OCI-LY3 (cell line): Measurements from ENCODE around the gene LENEP.

ENCODE experiments used
- H2AFZ ChIP-seq: fragments of 200-600, 300-600 bp; shearing (Covaris generic); 2 replicates; pipeline ENCODE4 v1.6.0; 2014; ENCODE audit warnings: antibody characterized with exemption, low read depth, low read length
- H3K27ac ChIP-seq: fragments of 200-600, 300-600 bp; sonication (generic); 2 replicates; pipeline ENCODE4 v1.5.1; 2014; ENCODE audit warnings: mild to moderate bottlenecking, low read length, moderate library complexity, mixed read lengths
- H3K27me3 ChIP-seq: fragments of 200-600, 300-600 bp; sonication (generic); 2 replicates; pipeline ENCODE4 v1.6.1; 2014; ENCODE audit warnings: low read depth, low read length, mixed read lengths
- H3K36me3 ChIP-seq: fragments of 200-600, 300-600 bp; sonication (generic); replicated peaks from 2 replicates; pipeline ENCODE3; 2014; ENCODE audit warnings: low read depth, low read length, mixed read lengths
- H3K4me1 ChIP-seq: fragments of 300-600, 200-600 bp; sonication (generic); 2 replicates; pipeline ENCODE4 v1.6.1; 2014; ENCODE audit warnings: low read length, mixed read lengths
- H3K4me2 ChIP-seq: fragments of 200-600, 300-600 bp; sonication (generic); 2 replicates; pipeline ENCODE4 v1.6.1; 2014; ENCODE audit warnings: low read length, mixed read lengths
- H3K4me3 ChIP-seq: fragments of 300-600, 200-600 bp; sonication (generic); 2 replicates; pipeline ENCODE4 v1.5.1; 2014; ENCODE audit warnings: antibody characterized with exemption, mild to moderate bottlenecking, low read length, moderate library complexity
- H3K79me2 ChIP-seq: fragments of 300-600, 200-600 bp; shearing (Covaris generic); 2 replicates; pipeline ENCODE4 v1.6.1; 2014; ENCODE audit warnings: mild to moderate bottlenecking, low read length, mixed read lengths
- H3K9ac ChIP-seq: fragments of 300-600, 200-600 bp; shearing (Covaris generic); 2 replicates; pipeline ENCODE4 v1.6.0; 2014; ENCODE audit warnings: mild to moderate bottlenecking, low read length, moderate library complexity
- H3K9me3 ChIP-seq: fragments of 200-600, 300-600 bp; shearing (Covaris generic); 2 replicates; pipeline ENCODE4 v1.6.1; 2014; ENCODE audit warnings: low read length, mixed read lengths; ENCODE audit not compliant: insufficient read depth
- H4K20me1 ChIP-seq: fragments of 200-600, 300-600 bp; sonication (generic); 2 replicates; pipeline ENCODE4 v1.6.1; 2016; ENCODE audit warnings: low read length, mixed read lengths; ENCODE audit not compliant: insufficient read depth
- EZH2phosphoT487 ChIP-seq: fragments of 200-600 bp; shearing (Covaris generic); IDR thresholded peaks from 2 replicates; pipeline ENCODE4 v1.6.1; 2018; ENCODE audit warnings: antibody characterized with exemption, mixed run types, low read depth
- TF ChIP-seq, protein P1 (sequence below): fragments of 200-600, 300-600 bp; sonication (generic); IDR thresholded peaks from 2 replicates; pipeline ENCODE4 v1.5.1; 2014; ENCODE audit warnings: antibody characterized with exemption, low read length, low read depth

LENEP gene

DNA sequence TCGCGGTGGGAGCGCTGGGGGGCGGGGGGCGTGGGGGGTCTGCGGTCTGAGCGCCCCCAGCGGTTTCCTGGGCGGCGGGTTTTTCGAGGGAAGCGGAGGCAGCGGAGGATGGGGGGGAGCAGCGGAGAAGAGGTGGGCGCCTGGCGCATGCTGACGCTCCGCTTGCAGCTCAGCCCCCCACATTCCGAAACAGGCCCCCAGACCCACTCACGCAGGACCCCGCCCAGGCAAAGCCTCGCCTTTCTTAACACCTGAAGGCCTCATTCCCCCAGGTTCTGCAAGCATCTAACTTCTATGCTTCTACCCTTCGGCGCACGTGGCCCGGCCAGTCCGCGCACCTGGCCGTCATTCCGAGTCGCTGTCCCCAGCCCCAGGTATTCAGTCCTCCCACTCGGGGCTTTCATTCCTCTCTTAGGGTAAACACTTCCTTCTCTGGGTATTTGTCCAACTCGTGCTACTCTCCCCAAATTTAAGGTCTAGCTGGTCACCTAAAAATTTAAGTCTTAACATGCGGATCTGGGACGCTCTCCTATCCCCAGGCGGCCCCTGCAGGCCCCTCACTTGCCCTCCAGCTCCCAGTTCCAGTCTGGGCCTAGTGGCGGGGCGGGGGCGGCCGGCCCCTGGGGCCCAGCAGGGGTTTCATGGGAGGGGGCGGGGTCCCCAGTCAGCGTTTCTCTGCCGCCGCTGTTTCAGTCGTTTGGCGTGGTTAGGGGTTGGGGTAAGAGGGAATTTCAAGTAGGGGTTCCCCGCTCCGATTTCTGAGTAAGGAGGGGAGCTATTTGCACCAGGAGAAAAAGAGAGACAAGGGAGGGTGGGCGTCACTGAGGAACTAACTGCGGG is 6.4 kb downstream of the LENEP start:
- peaks cover 2% of the 10 kb centered on the region for H3K36me3 ChIP-seq
- peak overlapping the region; percentile 95 for H3K27ac ChIP-seq
- H3K4me3 ChIP-seq = peak overlapping the region; percentile 84
- H3K4me1 ChIP-seq = peaks cover 35% of the 10 kb centered on the region
- H2AFZ ChIP-seq = no peak overlapping the region
- no peaks in the 10 kb centered on the region for H3K27me3 ChIP-seq
- TF ChIP-seq, protein P1, sequence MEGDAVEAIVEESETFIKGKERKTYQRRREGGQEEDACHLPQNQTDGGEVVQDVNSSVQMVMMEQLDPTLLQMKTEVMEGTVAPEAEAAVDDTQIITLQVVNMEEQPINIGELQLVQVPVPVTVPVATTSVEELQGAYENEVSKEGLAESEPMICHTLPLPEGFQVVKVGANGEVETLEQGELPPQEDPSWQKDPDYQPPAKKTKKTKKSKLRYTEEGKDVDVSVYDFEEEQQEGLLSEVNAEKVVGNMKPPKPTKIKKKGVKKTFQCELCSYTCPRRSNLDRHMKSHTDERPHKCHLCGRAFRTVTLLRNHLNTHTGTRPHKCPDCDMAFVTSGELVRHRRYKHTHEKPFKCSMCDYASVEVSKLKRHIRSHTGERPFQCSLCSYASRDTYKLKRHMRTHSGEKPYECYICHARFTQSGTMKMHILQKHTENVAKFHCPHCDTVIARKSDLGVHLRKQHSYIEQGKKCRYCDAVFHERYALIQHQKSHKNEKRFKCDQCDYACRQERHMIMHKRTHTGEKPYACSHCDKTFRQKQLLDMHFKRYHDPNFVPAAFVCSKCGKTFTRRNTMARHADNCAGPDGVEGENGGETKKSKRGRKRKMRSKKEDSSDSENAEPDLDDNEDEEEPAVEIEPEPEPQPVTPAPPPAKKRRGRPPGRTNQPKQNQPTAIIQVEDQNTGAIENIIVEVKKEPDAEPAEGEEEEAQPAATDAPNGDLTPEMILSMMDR = no peak
- TF ChIP-seq EZH2phosphoT487 = no peak
- H3K9me3 ChIP-seq = no peaks in the 10 kb centered on the region
- H3K9ac ChIP-seq = peak overlapping the region; percentile 89
- peaks cover 22% of the 10 kb centered on the region for H3K79me2 ChIP-seq
- H4K20me1 ChIP-seq = no peaks in the 10 kb centered on the region
- peak overlapping the region; percentile 82 for H3K4me2 ChIP-seq

DNA sequence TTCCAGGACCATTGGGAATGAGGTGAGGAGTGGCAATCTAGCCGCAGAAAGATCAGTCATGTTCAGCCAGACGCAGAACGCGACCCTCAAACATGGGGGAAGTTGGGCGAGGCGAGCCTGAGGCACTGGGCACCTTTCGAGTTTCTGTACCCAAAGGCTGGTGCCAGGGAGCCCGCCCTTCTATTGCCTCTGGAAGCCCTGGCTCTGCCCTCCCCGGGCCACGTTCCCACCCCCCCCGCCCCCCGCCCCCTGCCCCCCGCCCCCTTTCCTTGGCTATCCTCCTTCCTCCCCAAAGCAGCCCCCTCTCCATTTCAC is 7.0 kb downstream of the LENEP start:
- H3K27ac ChIP-seq = peak overlapping the region; percentile 95
- H3K4me1 ChIP-seq = peaks cover 41% of the 10 kb centered on the region
- H3K4me3 ChIP-seq = peak overlapping the region; percentile 84
- no peaks in the 10 kb centered on the region for H4K20me1 ChIP-seq
- H3K9ac ChIP-seq = peak overlapping the region; percentile 89
- no peak overlapping the region for H2AFZ ChIP-seq
- H3K4me2 ChIP-seq = peak overlapping the region; percentile 82
- H3K9me3 ChIP-seq = no peaks in the 10 kb centered on the region
- TF ChIP-seq EZH2phosphoT487 = no peak
- TF ChIP-seq, protein P1 = no peak
- peaks cover 28% of the 10 kb centered on the region for H3K79me2 ChIP-seq
- H3K27me3 ChIP-seq = no peaks in the 10 kb centered on the region
- H3K36me3 ChIP-seq = peaks cover 2% of the 10 kb centered on the region

DNA sequence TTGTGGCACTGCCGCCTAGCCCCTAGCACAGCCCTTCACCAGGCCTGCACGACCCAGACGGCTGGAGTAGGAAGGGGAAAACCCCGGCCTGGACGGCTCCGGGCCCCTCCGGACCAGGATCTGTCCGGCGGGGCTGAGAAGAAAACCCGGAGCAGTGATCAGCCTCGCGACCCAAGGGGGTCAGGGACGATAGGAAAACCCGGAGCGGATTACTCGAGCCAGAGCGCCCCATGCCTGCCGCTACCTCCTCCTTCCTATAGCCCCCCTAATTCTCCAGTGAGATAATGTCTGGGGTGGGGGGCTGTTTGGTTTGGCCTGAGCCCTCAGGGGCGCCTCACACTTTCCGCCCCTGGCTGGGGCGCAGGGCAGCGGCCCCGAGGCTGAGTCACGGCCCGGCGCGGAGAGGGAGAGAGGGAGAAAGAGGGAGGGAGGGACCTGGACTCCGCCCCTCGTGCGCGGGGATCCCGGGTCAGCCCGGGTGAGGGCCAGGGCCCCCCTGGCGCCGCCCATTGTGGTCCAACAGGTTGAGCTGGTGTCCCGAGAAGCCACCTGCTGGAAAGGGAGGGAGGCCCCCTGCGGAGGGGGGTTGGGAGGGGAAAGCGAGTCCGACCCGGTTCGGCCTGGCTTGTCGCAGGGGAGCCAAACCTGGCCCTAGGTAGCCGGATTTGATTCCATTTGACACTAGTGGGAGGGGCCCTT is 7.5 kb downstream of the LENEP start:
- Histone ChIP-seq H3K4me1 (peaks cover 44% of the 10 kb centered on the region), H3K4me3 (peak overlapping the region; percentile 84), H3K27me3 (no peaks in the 10 kb centered on the region), H3K27ac (peak overlapping the region; percentile 95), H3K9ac (peak overlapping the region; percentile 89), H4K20me1 (no peaks in the 10 kb centered on the region), H3K4me2 (peak overlapping the region; percentile 82), H3K79me2 (peaks cover 33% of the 10 kb centered on the region), H2AFZ (0 out of 2 replicates have a peak overlapping the region, but pooled peaks have one; percentile 7), H3K36me3 (peaks cover 2% of the 10 kb centered on the region), H3K9me3 (no peaks in the 10 kb centered on the region)
- no peak for TF ChIP-seq EZH2phosphoT487
- TF ChIP-seq, protein P1 = peak; percentile 17; the same call in 1 of the 2 replicates

DNA sequence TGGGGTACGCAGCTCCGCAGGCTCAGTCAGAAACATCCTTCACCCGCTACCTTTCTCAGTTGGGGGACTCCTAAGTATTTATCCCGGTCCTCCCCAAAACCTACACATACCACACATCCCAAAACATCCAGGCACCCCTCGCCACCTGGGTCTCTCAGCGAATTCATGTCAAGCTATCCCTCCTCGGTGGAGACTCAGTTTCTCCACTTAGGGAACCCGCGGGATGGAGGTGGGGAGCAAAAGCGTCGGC is 8.0 kb downstream of the LENEP start:
- H3K27ac ChIP-seq = peak overlapping the region; percentile 95
- H3K27me3 ChIP-seq = no peaks in the 10 kb centered on the region
- H4K20me1 ChIP-seq = no peaks in the 10 kb centered on the region
- TF ChIP-seq, protein P1 = no peak
- TF ChIP-seq EZH2phosphoT487 = no peak
- peaks cover 45% of the 10 kb centered on the region for H3K4me1 ChIP-seq
- peak overlapping the region; percentile 84 for H3K4me3 ChIP-seq
- no peaks in the 10 kb centered on the region for H3K9me3 ChIP-seq
- H3K9ac ChIP-seq = peak overlapping the region; percentile 89
- peaks cover 38% of the 10 kb centered on the region for H3K79me2 ChIP-seq
- peaks cover 6% of the 10 kb centered on the region for H3K36me3 ChIP-seq
- H2AFZ ChIP-seq = 0 out of 2 replicates have a peak overlapping the region, but pooled peaks have one; percentile 7
- peak overlapping the region; percentile 82 for H3K4me2 ChIP-seq
